ENCODE measurements around the gene HACL1.

- TF ChIP-seq CTCF (IDR thresholded peaks at IDR 0.05) (no peak), POLR2A (IDR thresholded peaks at IDR 0.05) (no peak)
Measured at GRCh38 chr3:15592968-15593367, 8.4 kb downstream of the HACL1 start.
